Fibroblast of lung (primary cell): ENCODE measurements around the gene TWSG1. TPM values are rescaled to one million over a fixed set of nuclear protein-coding genes. Genes with fewer than 3 reads are reported as not detected.

Experiments
- DNase-seq, 2 donors: peaks; one replicate each; pipeline versions ENCODE4 v3.0.0 to v3.0.0-alpha.2; 2010; ENCODE audit warnings: low read depth in 2 of 2
- H2AFZ ChIP-seq: 2 replicates; pipeline ENCODE4 v1.5.1; 2012; ENCODE audit warnings: low read length, control low read depth, inconsistent platforms
- H3K27ac ChIP-seq: 2 replicates; pipeline ENCODE4 v1.5.1; 2011; ENCODE audit warnings: low read length, control low read depth; ENCODE audit not compliant: insufficient read depth
- H3K27me3 ChIP-seq: 2 replicates; pipeline ENCODE4 v1.5.1; 2011; ENCODE audit warnings: mild to moderate bottlenecking, low read length; ENCODE audit not compliant: control insufficient read depth, insufficient read depth
- H3K36me3 ChIP-seq: 2 replicates; pipeline ENCODE4 v1.5.1; 2011; ENCODE audit warnings: low read length; ENCODE audit not compliant: control insufficient read depth, insufficient read depth
- H3K4me1 ChIP-seq: 2 replicates; pipeline ENCODE4 v1.5.1; 2011; ENCODE audit warnings: low read length; ENCODE audit not compliant: control insufficient read depth, insufficient read depth; ENCODE audit errors: extremely low read depth
- H3K4me2 ChIP-seq: 2 replicates; pipeline ENCODE4 v1.5.1; 2011; ENCODE audit warnings: low read length, control low read depth; ENCODE audit not compliant: insufficient read depth; ENCODE audit errors: extremely low read depth
- H3K4me3 ChIP-seq, 4 experiments: fragments of 200-600 bp in 1 of 4; sonication (generic) in 1 of 4; replicated peaks in 1 of 4; 2 replicates each; pipeline ENCODE4 v1.5.1; 2011 to 2016; ENCODE audit warnings: low read length in 4 of 4, low read depth in 3 of 4, mild to moderate bottlenecking in 3 of 4, control low read depth in 2 of 4, inconsistent platforms in 1 of 4, mixed read lengths in 1 of 4; ENCODE audit not compliant: insufficient read depth in 1 of 4; ENCODE audit errors: control extremely low read depth in 1 of 4
- H3K79me2 ChIP-seq: 2 replicates; pipeline ENCODE4 v1.5.1; 2012; ENCODE audit warnings: mild to moderate bottlenecking, low read length, inconsistent platforms; ENCODE audit not compliant: control insufficient read depth, insufficient read depth
- H3K9ac ChIP-seq: 2 replicates; pipeline ENCODE4 v1.5.1; 2011; ENCODE audit warnings: mild to moderate bottlenecking, low read length, control low read depth; ENCODE audit not compliant: insufficient read depth
- H3K9me3 ChIP-seq: 2 replicates; pipeline ENCODE4 v1.5.1; 2012; ENCODE audit warnings: low read depth, low read length; ENCODE audit not compliant: control insufficient read depth, insufficient read depth
- H4K20me1 ChIP-seq: 2 replicates; pipeline ENCODE4 v1.5.1; 2011; ENCODE audit warnings: low read length; ENCODE audit not compliant: control insufficient read depth, insufficient read depth; ENCODE audit errors: extremely low read depth
- CTCF ChIP-seq, 2 donors: IDR thresholded peaks in 1 of 2; conservative IDR thresholded peaks in 1 of 2; 1 replicate in 1 of 2; 2 replicates in 1 of 2; pipeline ENCODE4 v1.5.1; 2011 to 2012; ENCODE audit warnings: low read length in 2 of 2, control low read depth in 1 of 2, inconsistent platforms in 1 of 2, low read depth in 1 of 2, mild to moderate bottlenecking in 1 of 2
- EZH2 ChIP-seq: IDR thresholded peaks from 2 replicates; pipeline ENCODE4 v1.5.1; 2012; ENCODE audit warnings: low read length, control low read depth, mild to moderate bottlenecking; ENCODE audit errors: missing control alignments
- polyA plus RNA-seq, 2 donors: library from polyadenylated mRNA; depleted of rRNA in 1 of 2; stranded (reverse) in 1 of 2; unstranded in 1 of 2; fragments of >200 nt; gene quantifications; 2 replicates each; pipeline ENCODE4 v1.2.1, GENCODE V29; 2011 to 2012; ENCODE audit warnings: missing spikeins in 1 of 2
- total RNA-seq: library from RNA; depleted of rRNA; stranded (reverse); fragments of >200 nt; gene quantifications from 2 replicates; pipeline ENCODE4 v1.2.1, GENCODE V29; 2014

TWSG1 gene
- total and polyA plus RNA-seq, 2 donors (not counting 1 experiment from before 2014, with no cell fraction given): 188 to 216 TPM

- H2AFZ ChIP-seq: no peak overlapping the region
- H3K9me3 ChIP-seq: no peaks in the 10 kb centered on the region
- H3K4me3 ChIP-seq: no peak overlapping the region
- no peak overlapping the region for H3K27ac ChIP-seq
- no peaks in the 10 kb centered on the region for H3K79me2 ChIP-seq
- H3K27me3 ChIP-seq: no peaks in the 10 kb centered on the region
- TF ChIP-seq CTCF (conservative IDR thresholded peaks at IDR 0.05 in 1 of 2, IDR thresholded peaks at IDR 0.05 in 1 of 2; ENCODE audit: low read depth in 1 of 2, low read length in 2 of 2) (no peak), EZH2 (no peak)
- no peak overlapping the region for H3K4me2 ChIP-seq
- peaks cover 2% of the 10 kb centered on the region for H3K4me1 ChIP-seq
- H4K20me1 ChIP-seq: no peaks in the 10 kb centered on the region
- no peaks in the 10 kb centered on the region for H3K36me3 ChIP-seq
- H3K9ac ChIP-seq: no peak overlapping the region
- no peak for DNase-seq
Observed at GRCh38 chr18:9289698-9290097, 44.9 kb upstream of the TWSG1 start.

DNA sequence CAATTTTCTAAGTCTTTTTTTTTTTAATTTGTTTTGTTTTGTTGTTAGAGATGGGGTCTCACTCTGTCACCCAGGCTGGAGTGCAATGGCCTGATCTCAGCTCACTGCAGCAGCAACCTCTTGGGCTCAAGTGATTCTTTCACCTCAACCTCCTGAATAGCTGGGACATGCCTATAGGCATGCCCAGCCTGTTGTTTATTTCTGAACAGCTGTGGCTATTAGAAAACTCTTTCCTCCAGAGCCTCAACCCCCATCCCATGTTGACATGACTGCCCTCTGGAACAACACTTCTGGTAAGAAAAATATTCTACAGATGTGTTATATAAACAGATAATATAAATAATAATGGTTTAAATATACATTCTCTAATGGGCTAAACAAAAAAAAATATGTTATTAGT, 44.4 kb upstream of the TWSG1 start:
- no peak overlapping the region for H3K27ac ChIP-seq

DNA sequence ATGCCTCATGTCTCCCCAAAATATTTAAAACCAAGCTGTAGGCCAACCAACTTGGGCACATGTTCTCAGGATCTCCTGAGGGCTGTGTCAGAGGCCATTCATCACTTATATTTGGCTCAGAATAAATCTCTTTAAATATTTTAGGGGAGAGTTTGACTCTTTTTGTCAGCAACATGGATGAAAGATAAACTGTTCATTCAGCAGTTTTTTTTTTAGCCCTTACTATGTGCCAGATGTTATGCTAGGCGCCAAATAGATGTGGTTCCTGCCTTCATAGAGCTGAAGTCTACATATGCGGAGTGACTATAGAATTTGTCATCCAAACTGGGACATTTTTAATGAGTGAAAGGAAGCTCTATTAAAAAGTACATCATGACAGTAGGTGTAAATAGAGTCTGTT, 42.5 kb upstream of the TWSG1 start:
- no peak for TF ChIP-seq CTCF (conservative IDR thresholded peaks at IDR 0.05 in 1 of 2, IDR thresholded peaks at IDR 0.05 in 1 of 2; ENCODE audit: low read depth in 1 of 2, low read length in 2 of 2)
- TF ChIP-seq EZH2: no peak
- no peaks in the 10 kb centered on the region for H3K36me3 ChIP-seq
- no peak for DNase-seq
- no peak overlapping the region for H3K4me3 ChIP-seq
- no peak overlapping the region for H3K27ac ChIP-seq
- H2AFZ ChIP-seq: no peak overlapping the region
- H4K20me1 ChIP-seq: no peaks in the 10 kb centered on the region
- H3K9ac ChIP-seq: no peak overlapping the region
- no peaks in the 10 kb centered on the region for H3K9me3 ChIP-seq
- peaks cover 2% of the 10 kb centered on the region for H3K4me1 ChIP-seq
- no peaks in the 10 kb centered on the region for H3K27me3 ChIP-seq
- no peaks in the 10 kb centered on the region for H3K79me2 ChIP-seq
- H3K4me2 ChIP-seq: no peak overlapping the region

More for the DNA sequence above, 44.4 kb upstream of the TWSG1 start:
- Histone ChIP-seq H3K4me2 (no peak overlapping the region), H2AFZ (no peak overlapping the region), H3K27me3 (no peaks in the 10 kb centered on the region), H3K4me1 (peaks cover 2% of the 10 kb centered on the region), H3K4me3 (no peak overlapping the region), H3K79me2 (no peaks in the 10 kb centered on the region), H3K36me3 (no peaks in the 10 kb centered on the region), H3K9ac (no peak overlapping the region), H4K20me1 (no peaks in the 10 kb centered on the region), H3K9me3 (no peaks in the 10 kb centered on the region)
- no peak for TF ChIP-seq EZH2
- no peak for TF ChIP-seq CTCF (conservative IDR thresholded peaks at IDR 0.05 in 1 of 2, IDR thresholded peaks at IDR 0.05 in 1 of 2; ENCODE audit: low read depth in 1 of 2, low read length in 2 of 2)
- peak in 1 of 2 donors; percentile 85 for DNase-seq
